ENCODE measurements around the gene SNX27. TPM values are rescaled to one million over a fixed set of nuclear protein-coding genes. Genes with fewer than 3 reads are reported as not detected.
"Not testable (repeated sequence)": the region's sequence is repeated elsewhere in the genome, so short reads cannot be mapped to it uniquely, and the experiment has no call there.

SNX27 gene
- total and polyA plus RNA-seq, 10 of the 15 experiments (the other 5 are each of a cell fraction or from before 2014, with no cell fraction given): 3.8 to 21.8 (median 12.5) TPM

DNA sequence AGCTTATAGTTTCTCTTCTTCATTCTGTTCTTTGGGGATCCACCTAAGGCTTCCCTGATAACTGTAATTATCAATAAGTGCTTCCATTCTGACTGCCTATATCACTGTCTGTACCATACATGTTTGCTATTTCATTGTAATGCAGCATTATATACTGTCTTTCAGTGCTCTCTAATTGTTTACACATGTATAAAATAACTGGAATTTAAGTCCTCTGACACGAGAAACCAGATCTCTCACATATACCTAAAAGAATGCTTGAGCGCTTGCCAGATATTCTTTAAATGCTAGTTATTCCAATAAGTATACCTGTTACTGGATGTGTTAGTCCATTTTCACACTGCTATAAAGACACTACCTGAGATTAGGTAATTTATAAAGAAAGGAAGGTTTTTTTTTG, 70.1 kb downstream of the SNX27 start (continued):
- TF ChIP-seq RUNX3 (IDR thresholded peaks at IDR 0.05; ENCODE audit: low read length): no peak
- no peak for TF ChIP-seq POLR2A (IDR thresholded peaks at IDR 0.05; ENCODE audit: low read depth, low read length)
- no peak for TF ChIP-seq NRF1 (conservative IDR thresholded peaks at IDR 0.05; ENCODE audit: low read depth, low read length)
- TF ChIP-seq YBX1 (IDR thresholded peaks at IDR 0.05): no peak

DNA sequence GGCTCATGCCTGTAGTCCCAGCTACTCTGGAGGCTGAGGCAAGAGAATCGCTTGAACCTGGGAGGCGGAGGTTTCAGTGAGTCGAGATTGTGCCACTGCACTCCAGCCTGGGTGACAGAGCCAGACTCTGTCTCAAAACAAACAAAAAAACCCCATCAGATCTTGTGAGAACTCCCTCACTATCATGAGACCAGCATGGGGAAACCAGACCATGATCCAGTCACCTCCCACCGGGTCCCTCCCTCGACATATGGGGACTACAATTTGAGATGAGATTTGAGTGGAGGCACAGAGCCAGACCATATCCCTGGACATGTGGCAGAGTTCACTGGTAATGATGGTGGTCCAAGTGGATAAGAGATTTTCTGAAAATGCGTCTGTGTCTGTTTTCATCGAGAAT, 71.1 kb downstream of the SNX27 start:
- RAD21 ChIA-PET (ENCODE audit: unreplicated experiment): not testable (repeated sequence)

DNA sequence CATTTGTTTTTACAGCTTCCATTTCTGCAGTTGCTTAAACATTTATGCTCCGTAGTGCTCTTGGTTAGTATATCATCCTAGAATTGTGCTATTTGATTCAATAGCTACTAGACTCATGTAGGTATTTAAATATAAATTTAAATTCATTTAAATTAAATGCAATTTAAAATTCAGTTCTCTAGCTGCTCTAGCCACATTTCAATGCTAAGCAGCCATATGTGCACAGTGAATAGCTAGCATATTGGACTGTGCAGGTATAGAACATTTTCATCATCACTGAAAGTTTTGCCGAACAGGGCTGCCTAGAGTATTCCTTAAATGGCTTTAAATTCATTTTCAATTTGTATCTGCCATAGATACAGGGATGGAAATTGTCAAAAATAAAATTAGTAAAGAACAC, 72.3 kb downstream of the SNX27 start:
- ATAC-seq: no peak
- CTCF ChIA-PET: interaction anchor here (0.8 kb wide), 1 partner anchor 51 kb away, joined by 4 read pairs; no protein-coding TSS in a partner anchor
- Histone ChIP-seq H3K4me2 (ENCODE audit: control insufficient read depth, insufficient read depth) (no peak overlapping the region), H4K20me1 (ENCODE audit: control insufficient read depth, insufficient read depth) (no peaks in the 10 kb centered on the region), H3K27ac (ENCODE audit: control insufficient read depth, insufficient read depth) (no peak overlapping the region), H3K9me3 (replicated peaks; ENCODE audit: control insufficient read depth, insufficient read depth, low read length) (no peaks in the 10 kb centered on the region), H3K79me2 (ENCODE audit: control insufficient read depth, insufficient read depth, low read length) (no peaks in the 10 kb centered on the region), H3K9ac (ENCODE audit: control insufficient read depth, insufficient read depth, low read length) (no peak overlapping the region), H2AFZ (ENCODE audit: control insufficient read depth, low read depth, low read length) (no peak overlapping the region), H3K4me1 (ENCODE audit: control insufficient read depth, insufficient read depth, low read length) (no peaks in the 10 kb centered on the region), H3K36me3 (ENCODE audit: control insufficient read depth in 2 of 2, insufficient read depth in 2 of 2, low read length in 1 of 2) (no peaks in the 10 kb centered on the region; a peak in 1 of 4 replicates), H3K4me3 (no peak overlapping the region), H3K27me3 (replicated peaks in 1 of 2; ENCODE audit: control insufficient read depth in 2 of 2, insufficient read depth in 2 of 2, low read length in 1 of 2) (no peaks in the 10 kb centered on the region)
- in situ Hi-C loops (cut with MboI) (no loop called here), intact Hi-C loops (cut with micrococcal nuclease; ENCODE audit: unreplicated experiment) (no loop called here)
- POLR2A ChIA-PET: no interaction called here
- WGBS (ENCODE audit: insufficient coverage, insufficient replicate concordance, low lambda C conversion rate, missing lambda C conversion rate): 98% methylated on average over 2 of the region's 2 CpGs
- RAD21 ChIA-PET (ENCODE audit: unreplicated experiment): no interaction called here
- BruUV-seq (replicated peaks): no TSS peak
- SMC1A ChIA-PET (ENCODE audit: uncharacterized antibody, unreplicated experiment): interaction anchor here (0.6 kb wide), 1 partner anchor 87 kb away, joined by 4 read pairs; no protein-coding TSS in a partner anchor
- no peak for FAIRE-seq
- no peak for DNase-seq (ENCODE audit: low read depth, low spot score)
- no peak for TF ChIP-seq ZNF274 (IDR thresholded peaks at IDR 0.05; ENCODE audit: insufficient read depth, insufficient read length)
- no peak for TF ChIP-seq POLR2AphosphoS2 (IDR thresholded peaks at IDR 0.05; ENCODE audit: low read depth, low read length)
- TF ChIP-seq, protein P1, sequence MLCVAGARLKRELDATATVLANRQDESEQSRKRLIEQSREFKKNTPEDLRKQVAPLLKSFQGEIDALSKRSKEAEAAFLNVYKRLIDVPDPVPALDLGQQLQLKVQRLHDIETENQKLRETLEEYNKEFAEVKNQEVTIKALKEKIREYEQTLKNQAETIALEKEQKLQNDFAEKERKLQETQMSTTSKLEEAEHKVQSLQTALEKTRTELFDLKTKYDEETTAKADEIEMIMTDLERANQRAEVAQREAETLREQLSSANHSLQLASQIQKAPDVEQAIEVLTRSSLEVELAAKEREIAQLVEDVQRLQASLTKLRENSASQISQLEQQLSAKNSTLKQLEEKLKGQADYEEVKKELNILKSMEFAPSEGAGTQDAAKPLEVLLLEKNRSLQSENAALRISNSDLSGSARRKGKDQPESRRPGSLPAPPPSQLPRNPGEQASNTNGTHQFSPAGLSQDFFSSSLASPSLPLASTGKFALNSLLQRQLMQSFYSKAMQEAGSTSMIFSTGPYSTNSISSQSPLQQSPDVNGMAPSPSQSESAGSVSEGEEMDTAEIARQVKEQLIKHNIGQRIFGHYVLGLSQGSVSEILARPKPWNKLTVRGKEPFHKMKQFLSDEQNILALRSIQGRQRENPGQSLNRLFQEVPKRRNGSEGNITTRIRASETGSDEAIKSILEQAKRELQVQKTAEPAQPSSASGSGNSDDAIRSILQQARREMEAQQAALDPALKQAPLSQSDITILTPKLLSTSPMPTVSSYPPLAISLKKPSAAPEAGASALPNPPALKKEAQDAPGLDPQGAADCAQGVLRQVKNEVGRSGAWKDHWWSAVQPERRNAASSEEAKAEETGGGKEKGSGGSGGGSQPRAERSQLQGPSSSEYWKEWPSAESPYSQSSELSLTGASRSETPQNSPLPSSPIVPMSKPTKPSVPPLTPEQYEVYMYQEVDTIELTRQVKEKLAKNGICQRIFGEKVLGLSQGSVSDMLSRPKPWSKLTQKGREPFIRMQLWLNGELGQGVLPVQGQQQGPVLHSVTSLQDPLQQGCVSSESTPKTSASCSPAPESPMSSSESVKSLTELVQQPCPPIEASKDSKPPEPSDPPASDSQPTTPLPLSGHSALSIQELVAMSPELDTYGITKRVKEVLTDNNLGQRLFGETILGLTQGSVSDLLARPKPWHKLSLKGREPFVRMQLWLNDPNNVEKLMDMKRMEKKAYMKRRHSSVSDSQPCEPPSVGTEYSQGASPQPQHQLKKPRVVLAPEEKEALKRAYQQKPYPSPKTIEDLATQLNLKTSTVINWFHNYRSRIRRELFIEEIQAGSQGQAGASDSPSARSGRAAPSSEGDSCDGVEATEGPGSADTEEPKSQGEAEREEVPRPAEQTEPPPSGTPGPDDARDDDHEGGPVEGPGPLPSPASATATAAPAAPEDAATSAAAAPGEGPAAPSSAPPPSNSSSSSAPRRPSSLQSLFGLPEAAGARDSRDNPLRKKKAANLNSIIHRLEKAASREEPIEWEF (IDR thresholded peaks at IDR 0.05; ENCODE audit: insufficient replicate concordance, low read depth, low read length): no peak

More for the DNA sequence above, 71.1 kb downstream of the SNX27 start:
- H3K9me3 ChIP-seq (replicated peaks; ENCODE audit: control insufficient read depth, insufficient read depth, low read length); intact Hi-C loops (cut with micrococcal nuclease; ENCODE audit: unreplicated experiment); H3K27me3 ChIP-seq (replicated peaks in 1 of 2; ENCODE audit: control insufficient read depth in 2 of 2, insufficient read depth in 2 of 2, low read length in 1 of 2); H3K4me2 ChIP-seq (ENCODE audit: control insufficient read depth, insufficient read depth); ATAC-seq; DNase-seq (ENCODE audit: low read depth, low spot score); FAIRE-seq; H3K36me3 ChIP-seq (ENCODE audit: control insufficient read depth in 2 of 2, insufficient read depth in 2 of 2, low read length in 1 of 2); H4K20me1 ChIP-seq (ENCODE audit: control insufficient read depth, insufficient read depth); in situ Hi-C loops (cut with MboI); BruUV-seq (replicated peaks); H3K9ac ChIP-seq (ENCODE audit: control insufficient read depth, insufficient read depth, low read length); H3K4me3 ChIP-seq; H3K4me1 ChIP-seq (ENCODE audit: control insufficient read depth, insufficient read depth, low read length); SMC1A ChIA-PET (ENCODE audit: uncharacterized antibody, unreplicated experiment); H3K27ac ChIP-seq (ENCODE audit: control insufficient read depth, insufficient read depth); POLR2A ChIA-PET; H2AFZ ChIP-seq (ENCODE audit: control insufficient read depth, low read depth, low read length); H3K79me2 ChIP-seq (ENCODE audit: control insufficient read depth, insufficient read depth, low read length): not testable (repeated sequence)
- CTCF ChIA-PET: interaction anchor here (1.3 kb wide), 1 partner anchor 89 kb away, joined by 5 read pairs; no protein-coding TSS in a partner anchor
- WGBS (ENCODE audit: insufficient coverage, insufficient replicate concordance, low lambda C conversion rate, missing lambda C conversion rate): 95% methylated on average over 7 of the region's 7 CpGs
